G401.6 (cell line): ENCODE results near the gene ATP7B.

Source experiments
- FAIRE-seq: peaks from 2 replicates; lab custom pipeline; 2012; peaks lifted over from hg19 to GRCh38; lab: Jason Lieb, UNC

The ATP7B gene

DNA sequence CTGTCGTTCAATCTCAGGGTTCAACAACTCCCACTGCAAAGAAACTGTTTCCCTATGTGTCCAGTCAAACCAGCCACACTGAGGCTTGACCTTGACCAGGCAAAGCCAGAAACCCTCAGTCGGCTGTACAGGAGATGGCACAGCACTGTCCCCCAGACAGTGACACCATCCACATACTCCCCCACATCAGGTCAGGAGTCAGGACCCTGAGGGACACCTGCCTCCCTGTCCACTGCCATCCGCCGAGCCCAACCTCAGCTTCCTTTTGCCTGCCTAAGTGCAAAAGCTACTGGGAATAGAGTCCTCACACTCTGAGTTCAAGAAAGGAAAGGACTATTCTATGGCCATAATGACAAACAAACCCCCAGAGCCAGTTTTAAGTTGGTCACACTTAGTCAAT, 66.8 kb downstream of the ATP7B start:
- FAIRE-seq: no peak

GRCh38 chr13:51943721-51944120, 67.5 kb downstream of the ATP7B start:
- FAIRE-seq: no peak

- FAIRE-seq: no peak
Measured at GRCh38 chr13:51942189-51942588, 69.1 kb downstream of the ATP7B start.

- no peak for FAIRE-seq
Measured at GRCh38 chr13:51938454-51938853, 72.8 kb downstream of the ATP7B start.

- no peak for FAIRE-seq
Measured at GRCh38 chr13:51937320-51938290, 73.6 kb downstream of the ATP7B start.

- FAIRE-seq: no peak
Measured at GRCh38 chr13:51935326-51936171, 75.7 kb downstream of the ATP7B start.

DNA sequence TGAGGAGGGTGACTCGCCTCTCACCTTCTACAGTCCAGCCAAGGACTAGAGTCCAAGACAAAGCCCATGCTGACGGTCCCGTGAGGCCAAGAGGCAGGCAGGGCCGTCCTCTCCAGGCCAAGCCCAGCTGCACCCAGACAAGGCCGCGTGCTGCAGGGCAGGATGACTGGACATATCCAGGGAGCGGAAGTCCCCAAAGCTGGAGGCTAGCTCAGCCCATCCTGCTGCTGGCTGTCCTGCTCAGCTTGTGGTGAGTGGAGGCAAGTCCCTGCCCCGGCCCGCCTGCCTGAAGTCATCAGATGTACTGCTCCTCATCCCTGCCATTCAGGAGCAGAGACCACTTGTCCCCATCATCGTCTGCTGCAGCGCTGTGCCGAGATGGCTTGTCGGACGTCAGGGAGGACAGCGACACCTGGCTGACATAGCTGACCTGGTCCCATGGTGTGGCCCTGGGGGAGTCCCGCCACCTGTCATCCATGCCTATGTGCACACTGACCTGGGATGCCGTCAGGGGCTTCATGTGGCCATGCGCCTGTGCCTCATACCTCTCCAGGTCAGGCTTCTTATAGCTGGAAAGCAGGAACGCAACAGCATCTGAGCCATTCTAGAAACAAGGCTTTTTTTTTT, 76.7 kb downstream of the ATP7B start:
- no peak for FAIRE-seq

GRCh38 chr13:51933466-51934058, 77.7 kb downstream of the ATP7B start:
- no peak for FAIRE-seq

GRCh38 chr13:51932231-51932630, 79.0 kb downstream of the ATP7B start:
- FAIRE-seq: no peak

DNA sequence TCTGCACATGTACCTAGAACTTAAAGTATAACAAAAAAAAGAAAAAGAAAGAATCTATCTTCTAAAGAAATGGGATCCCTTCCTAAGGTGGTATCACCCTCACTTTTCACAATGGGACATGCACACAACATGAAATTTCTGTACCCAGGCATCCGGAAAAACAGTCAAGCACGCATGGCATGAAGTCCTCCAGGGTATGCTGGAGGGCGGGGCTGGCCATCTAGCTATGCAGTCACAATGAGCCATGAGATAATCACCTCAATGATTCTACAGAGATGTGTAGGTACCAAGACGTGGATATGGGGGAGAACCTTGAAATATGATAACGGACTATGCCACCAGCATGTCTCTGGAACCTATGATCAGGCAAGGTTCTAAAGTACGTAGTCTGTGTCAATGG, 79.6 kb downstream of the ATP7B start:
- no peak for FAIRE-seq

DNA sequence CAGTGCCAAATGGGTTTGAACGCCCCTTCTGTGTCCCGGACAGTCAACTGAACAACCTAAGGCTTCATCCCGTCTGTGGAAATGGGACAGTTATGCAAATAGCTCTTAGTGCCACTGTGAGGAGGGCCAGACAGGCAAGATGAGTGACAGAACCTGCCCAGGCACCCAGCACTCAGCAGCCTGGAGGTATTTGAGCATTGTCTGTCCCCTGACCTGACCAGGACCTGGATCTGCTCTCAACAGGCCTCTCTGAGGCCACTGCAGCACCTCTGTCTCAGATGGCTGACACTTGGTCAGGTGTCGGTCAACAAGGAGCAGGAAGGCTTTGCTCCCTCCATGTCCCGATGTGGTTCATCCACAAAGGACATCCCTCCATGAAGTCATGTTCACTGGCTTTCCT, 81.6 kb downstream of the ATP7B start:
- FAIRE-seq: no peak

GRCh38 chr13:51928231-51928630, 83.0 kb downstream of the ATP7B start:
- FAIRE-seq: no peak

DNA sequence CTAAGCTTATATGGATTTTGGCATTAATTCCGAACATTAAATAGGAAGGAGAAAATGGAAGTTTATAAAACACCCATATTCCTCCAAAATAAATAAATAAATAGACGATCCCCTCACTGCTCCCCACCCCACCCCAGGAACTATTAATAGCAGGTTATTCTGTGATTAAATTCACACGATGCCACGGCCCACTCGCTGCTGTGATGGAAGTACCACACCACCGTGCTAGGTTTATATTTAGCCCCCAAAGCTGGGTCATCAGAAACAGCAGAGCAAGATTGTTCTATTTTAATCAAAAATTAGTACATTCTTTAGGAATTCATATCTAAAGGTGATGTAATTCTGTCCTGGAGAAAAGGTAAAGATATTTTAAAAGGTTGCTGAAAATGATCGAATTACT, 84.1 kb downstream of the ATP7B start:
- no peak for FAIRE-seq

DNA sequence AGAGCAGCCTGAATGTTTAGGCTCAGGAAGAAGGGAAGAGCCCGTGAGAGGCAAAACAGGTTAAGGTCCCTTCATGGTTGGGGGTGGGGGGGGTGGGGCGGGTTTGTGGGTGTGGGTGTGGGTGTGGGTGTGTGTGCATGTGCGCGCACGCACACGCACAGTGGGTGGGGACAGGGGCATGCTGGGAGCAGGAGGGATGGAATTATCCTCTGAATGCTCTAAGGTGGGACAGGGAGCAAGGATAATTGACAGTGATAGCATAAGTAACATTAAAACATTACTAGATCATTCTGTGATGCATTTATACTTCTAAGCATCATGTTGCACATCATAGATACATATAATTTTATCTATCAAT, 84.7 kb downstream of the ATP7B start:
- FAIRE-seq: no peak

DNA sequence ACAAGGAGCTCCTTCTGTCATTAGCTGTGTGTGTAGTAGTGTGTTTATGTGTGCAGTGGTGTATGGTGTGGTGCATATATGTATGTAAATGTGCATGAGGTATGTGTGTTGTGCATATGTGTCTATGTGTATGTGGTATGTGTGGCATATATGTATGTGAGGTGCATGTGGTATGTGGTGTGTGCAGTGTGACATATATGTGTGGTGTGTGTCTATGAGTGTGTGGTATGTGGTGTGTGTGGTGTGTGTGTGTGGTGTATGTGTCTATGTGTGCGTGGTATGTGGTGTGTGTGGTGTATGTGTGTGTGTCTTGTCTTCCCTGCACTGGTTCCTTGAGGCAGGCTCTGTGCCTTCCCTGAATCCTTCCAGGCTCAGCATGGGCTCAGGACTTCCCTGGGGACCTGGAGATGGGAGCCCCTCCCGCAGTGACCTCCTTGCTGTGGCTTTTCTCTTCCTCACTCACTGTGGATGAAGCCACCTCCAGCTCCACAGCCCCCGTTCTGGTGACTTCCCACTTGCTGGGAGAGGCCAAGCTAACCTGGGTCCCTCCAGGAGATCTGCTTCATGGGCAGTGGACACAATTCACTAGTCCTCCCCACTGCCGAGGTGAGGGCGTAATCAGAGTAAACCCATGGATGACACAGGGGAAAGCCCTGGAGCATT, 85.3 kb downstream of the ATP7B start:
- FAIRE-seq: no peak

- FAIRE-seq: no peak
Measured at GRCh38 chr13:51924756-51925544, 86.3 kb downstream of the ATP7B start.

DNA sequence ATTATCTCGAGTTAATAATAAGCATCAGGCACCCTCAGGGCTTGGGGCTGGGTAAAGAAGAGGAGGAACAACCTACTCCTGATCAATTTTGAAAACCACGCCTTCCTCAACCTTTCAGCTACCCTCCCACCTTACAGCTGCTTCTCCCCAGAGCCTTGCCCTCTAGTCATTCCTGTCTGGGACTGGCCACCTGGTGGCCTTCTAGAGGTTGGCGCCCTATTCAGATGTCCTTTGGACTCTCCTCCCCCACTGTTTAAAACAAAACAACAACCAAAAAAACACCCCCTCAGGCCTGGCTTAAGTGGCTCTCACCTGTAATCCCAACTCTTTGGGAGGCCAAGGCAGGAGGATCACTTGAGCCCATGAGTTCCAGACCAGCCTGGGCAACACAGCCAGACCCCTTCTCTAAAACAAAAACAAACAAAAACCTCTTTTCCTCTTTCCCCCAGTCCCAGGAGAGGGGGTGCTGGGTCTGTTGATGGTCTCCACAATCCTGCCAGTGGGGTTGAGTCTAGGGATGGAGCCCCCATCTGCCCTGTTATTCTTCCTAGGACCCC, 87.2 kb downstream of the ATP7B start:
- no peak for FAIRE-seq

GRCh38 chr13:51922771-51923480, 88.3 kb downstream of the ATP7B start:
- FAIRE-seq: no peak

GRCh38 chr13:51921790-51922740, 89.2 kb downstream of the ATP7B start:
- no peak for FAIRE-seq
